K562 (cell line): Measurements from ENCODE around the gene LCA5L. TPM values are rescaled to one million over a fixed set of nuclear protein-coding genes. Genes with fewer than 3 reads are reported as not detected.

ENCODE experiments used
- BACH1 ChIP-seq: fragments of 200-800 bp; sonication (Bioruptor generic); IDR thresholded peaks from 2 replicates; pipeline ENCODE4 v1.6.1; 2016; ENCODE audit warnings: missing genetic modification characterization, missing compliant biosample characterization
- CAMTA2 ChIP-seq: fragments of 250-450 bp; sonication (Bioruptor Pico); conservative IDR thresholded peaks from 2 replicates; pipeline ENCODE4 v1.5.1; 2022
- ERF ChIP-seq: fragments of 450-650 bp; formaldehyde crosslinking; IDR thresholded peaks from 2 replicates; pipeline ENCODE4 v1.4.0; 2020; ENCODE audit warnings: mild to moderate bottlenecking, mixed read lengths
- HMBOX1 ChIP-seq: sonication (generic); IDR thresholded peaks from 2 replicates; pipeline ENCODE4 v1.6.1; 2016
- NCOA4 ChIP-seq: fragments of 450-650 bp; IDR thresholded peaks from 2 replicates; pipeline ENCODE4 v1.6.1; 2018; ENCODE audit warnings: mild to moderate bottlenecking; ENCODE audit not compliant: partially characterized antibody
- TCF7 ChIP-seq: sonication (generic); IDR thresholded peaks from 2 replicates; pipeline ENCODE4 v1.6.1; 2016; ENCODE audit warnings: antibody characterized with exemption, borderline replicate concordance
- ZHX1 ChIP-seq: fragments of 150-350 bp; conservative IDR thresholded peaks from 2 replicates; pipeline ENCODE4 v1.6.1; 2014; ENCODE audit warnings: low read length
- ZNF318 ChIP-seq, 2 experiments: fragments of 450-650 bp; IDR thresholded peaks; 2 replicates each; pipeline ENCODE4 v1.6.1; 2016; ENCODE audit warnings: mild to moderate bottlenecking in 2 of 2, borderline replicate concordance in 1 of 2, low read depth in 1 of 2, moderate library complexity in 1 of 2
- ZNF324 ChIP-seq: fragments of 250-450 bp; sonication (Bioruptor Pico); IDR thresholded peaks from 2 replicates; pipeline ENCODE4 v1.4.0; 2020; ENCODE audit warnings: mild to moderate bottlenecking
- ZNF445 ChIP-seq: fragments of 250-450 bp; sonication (Bioruptor Pico); IDR thresholded peaks from 2 replicates; pipeline ENCODE4 v1.4.0; 2020; ENCODE audit warnings: low read depth, mild to moderate bottlenecking, moderate library complexity
- ZNF766 ChIP-seq: fragments of 200-800 bp; sonication (Bioruptor generic); conservative IDR thresholded peaks from 2 replicates; pipeline ENCODE4 v1.6.1; 2016; ENCODE audit warnings: missing genetic modification characterization, missing compliant biosample characterization
- polyA plus RNA-seq, 8 experiments: library from polyadenylated mRNA; depleted of rRNA in 4 of 8; stranded (reverse) in 5 of 8; unstranded in 3 of 8; fragments of >200 nt; fragmentation: Nextera tagmentation in 2 of 8; fragmentation: Illumina TruSeq in 1 of 8; extraction: Ambion mirVana in 2 of 8; extraction: Trizol in 1 of 8; gene quantifications; 2 replicates each; pipeline versions ENCODE4 v1.2.1 to v1.2.3, GENCODE V29; 2011 to 2014; ENCODE audit warnings: inconsistent platforms in 1 of 8, missing spikeins in 1 of 8
- total RNA-seq, 7 experiments: library from RNA; depleted of rRNA in 6 of 7; stranded (reverse); fragments of >200 nt in 6 of 7; fragmentation: Illumina TruSeq in 2 of 7; extraction: Trizol in 2 of 7; gene quantifications; 2 replicates each; pipeline versions ENCODE4 v1.2.1 to v1.2.3, GENCODE V29; 2011 to 2021; ENCODE audit warnings: low replicate concordance in 1 of 7

LCA5L gene
- total and polyA plus RNA-seq, 9 of the 15 experiments (the other 6 are each of a cell fraction or from before 2014, with no cell fraction given) = 1.8 to 4.9 (median 3.8) TPM

GRCh38 chr21:39422527-39423241, 22.9 kb downstream of the LCA5L start (continued):
- no peak; a peak in 1 of 4 replicates for TF ChIP-seq ZNF318 (IDR thresholded peaks at IDR 0.05; ENCODE audit: borderline replicate concordance in 1 of 2, low read depth in 1 of 2)
- peak; percentile 94 for TF ChIP-seq HMBOX1
- TF ChIP-seq ZNF324 (CRISPR knock-in tag) = no peak
- TF ChIP-seq TCF7 = peak; percentile 95
- TF ChIP-seq NCOA4 = no peak
- peak; percentile 46; the same call in 1 of the 2 replicates for TF ChIP-seq BACH1 (tag)
- no peak for TF ChIP-seq ERF (CRISPR knock-in tag)
- TF ChIP-seq ZNF766 (CRISPR knock-in tag) = peak; percentile 100
- TF ChIP-seq CAMTA2 (CRISPR knock-in tag) = no peak
- 0 out of 2 replicates have a peak, but pooled peaks have one; percentile 39 for TF ChIP-seq ZNF445 (CRISPR knock-in tag)
- no peak for TF ChIP-seq ZHX1
